ENCODE results near the gene DICER1.

DNA sequence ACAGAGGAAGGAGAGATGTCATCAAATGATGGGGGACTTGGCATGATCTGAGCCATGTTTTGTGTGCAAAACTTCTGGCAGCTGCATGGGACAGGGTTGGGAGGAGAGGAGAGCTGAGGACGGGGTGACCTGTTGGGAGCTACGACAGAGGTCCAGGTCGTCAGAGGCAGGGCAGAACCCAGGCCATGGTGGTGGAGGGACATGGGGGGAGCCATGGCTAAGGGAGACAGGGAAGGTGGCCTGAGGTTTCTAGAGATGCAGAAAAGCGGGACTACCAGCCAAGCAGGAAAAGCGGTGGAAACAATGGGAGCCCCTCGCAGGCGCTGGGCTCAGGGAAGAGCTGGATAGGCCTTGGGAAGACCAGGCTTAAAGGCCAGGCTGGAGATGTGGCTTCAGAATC lies 88.3 kb downstream of the DICER1 start:
- TF ChIP-seq, protein P1, sequence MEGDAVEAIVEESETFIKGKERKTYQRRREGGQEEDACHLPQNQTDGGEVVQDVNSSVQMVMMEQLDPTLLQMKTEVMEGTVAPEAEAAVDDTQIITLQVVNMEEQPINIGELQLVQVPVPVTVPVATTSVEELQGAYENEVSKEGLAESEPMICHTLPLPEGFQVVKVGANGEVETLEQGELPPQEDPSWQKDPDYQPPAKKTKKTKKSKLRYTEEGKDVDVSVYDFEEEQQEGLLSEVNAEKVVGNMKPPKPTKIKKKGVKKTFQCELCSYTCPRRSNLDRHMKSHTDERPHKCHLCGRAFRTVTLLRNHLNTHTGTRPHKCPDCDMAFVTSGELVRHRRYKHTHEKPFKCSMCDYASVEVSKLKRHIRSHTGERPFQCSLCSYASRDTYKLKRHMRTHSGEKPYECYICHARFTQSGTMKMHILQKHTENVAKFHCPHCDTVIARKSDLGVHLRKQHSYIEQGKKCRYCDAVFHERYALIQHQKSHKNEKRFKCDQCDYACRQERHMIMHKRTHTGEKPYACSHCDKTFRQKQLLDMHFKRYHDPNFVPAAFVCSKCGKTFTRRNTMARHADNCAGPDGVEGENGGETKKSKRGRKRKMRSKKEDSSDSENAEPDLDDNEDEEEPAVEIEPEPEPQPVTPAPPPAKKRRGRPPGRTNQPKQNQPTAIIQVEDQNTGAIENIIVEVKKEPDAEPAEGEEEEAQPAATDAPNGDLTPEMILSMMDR (IDR thresholded peaks at IDR 0.05) = no peak
- TF ChIP-seq POLR2AphosphoS5 (IDR thresholded peaks at IDR 0.05) = no peak
- TF ChIP-seq POLR2A (IDR thresholded peaks at IDR 0.05) = no peak
- no peak for TF ChIP-seq EP300 (IDR thresholded peaks at IDR 0.05)
